ENCODE results near the gene LHB. TPM values are rescaled to one million over a fixed set of nuclear protein-coding genes. Genes with fewer than 3 reads are reported as not detected.
A peak's percentile ranks its signal among the peaks of the same experiment; 100 is the strongest.
"Not testable (repeated sequence)": the region's sequence is repeated elsewhere in the genome, so short reads cannot be mapped to it uniquely, and the experiment has no call there.

LHB gene
- total RNA-seq, 1 experiment from 2014 or later = not detected

DNA sequence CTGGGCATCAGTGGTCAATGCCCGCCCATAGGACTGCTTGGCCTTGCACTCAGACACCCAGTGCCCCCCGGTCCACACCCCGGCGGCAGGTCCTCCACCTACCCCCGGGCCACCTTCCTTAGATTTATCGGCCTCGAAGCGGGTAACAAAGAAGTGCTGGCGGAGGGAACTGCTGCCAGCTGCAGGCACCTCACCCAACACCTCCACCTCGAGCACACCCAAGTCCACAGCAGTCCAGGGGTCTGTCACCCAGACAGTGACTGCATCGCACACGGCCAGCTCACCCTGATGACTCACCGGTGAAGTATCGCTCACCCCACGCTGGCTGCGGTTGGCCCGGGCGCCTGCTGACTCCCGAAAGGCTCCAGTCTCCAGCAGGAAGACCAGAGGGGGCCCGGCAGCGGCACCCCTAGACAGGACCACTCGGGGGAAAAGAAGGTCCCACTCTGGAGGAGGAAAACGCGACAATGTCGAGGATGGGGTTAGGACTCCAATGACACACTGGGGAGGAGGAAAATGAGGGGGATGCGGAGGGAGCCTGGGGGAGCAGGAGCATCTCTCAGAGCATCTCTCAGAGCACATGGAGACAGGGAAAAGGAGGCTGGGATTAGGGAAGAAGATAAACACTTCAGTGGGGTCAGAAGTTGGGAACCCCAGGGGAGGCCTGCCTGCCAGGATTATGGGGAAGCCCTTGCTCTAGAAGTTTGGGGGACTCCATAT, 21.8 kb upstream of the LHB start:
- peak; percentile 87 for DNase-seq (ENCODE audit: low spot score)

DNA sequence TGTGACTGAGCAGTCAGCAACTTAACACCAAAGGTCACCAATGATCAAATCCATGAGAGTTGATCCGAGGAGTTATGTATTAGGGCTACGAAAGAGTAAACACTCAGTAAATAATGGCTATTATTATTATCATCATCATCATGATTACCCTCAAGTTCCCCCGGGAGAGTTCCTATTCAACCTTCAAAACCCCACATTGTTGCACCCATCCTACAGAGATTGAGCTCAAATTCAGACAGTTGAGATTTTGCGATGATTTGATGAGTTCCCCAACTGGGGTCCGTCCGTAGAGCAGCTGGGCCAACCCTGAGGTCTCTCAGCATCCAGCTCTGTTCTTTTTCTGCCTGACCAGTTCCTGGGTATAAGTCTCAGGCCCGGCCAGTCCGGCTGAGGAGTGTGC, 21.2 kb upstream of the LHB start:
- not testable (repeated sequence) for DNase-seq (ENCODE audit: low spot score)

DNA sequence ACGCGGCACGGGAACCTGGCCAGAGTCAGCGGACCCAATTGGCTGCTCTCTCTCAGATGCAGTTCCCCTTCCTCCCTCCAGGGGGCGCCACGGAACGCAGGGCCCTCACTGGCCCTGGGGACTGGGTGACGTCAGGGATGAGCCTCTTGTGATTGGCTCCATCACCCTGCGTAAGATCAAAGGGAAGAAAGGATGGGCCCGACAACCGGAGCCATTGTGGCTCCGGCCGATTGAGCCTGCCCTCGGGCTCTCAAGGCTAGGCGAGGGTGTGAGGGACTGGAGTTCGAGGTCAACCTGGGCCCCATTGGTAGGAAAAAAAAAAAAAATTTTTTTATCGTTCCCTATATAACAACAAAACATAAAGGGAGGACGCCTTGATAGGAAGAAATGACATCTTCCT, 19.9 kb upstream of the LHB start, which contains the start of gene CGB1:
Gene CGB1, minus strand, starts transcription at position 81 of the 400 bp plus-strand sequence. CDS start 184 bp downstream, outside the sequence.
- DNase-seq (ENCODE audit: low spot score) = not testable (repeated sequence)

GRCh38 chr19:49031642-49032301, 14.9 kb upstream of the LHB start, which contains the start of gene CGB2:
Gene CGB2, plus strand, starts transcription at chr19:49031890. Its CDS starts 206 bp downstream, at chr19:49032096.
- not testable (repeated sequence) for DNase-seq (ENCODE audit: low spot score)

GRCh38 chr19:49030323-49030722, 13.4 kb upstream of the LHB start:
- not testable (repeated sequence) for DNase-seq (ENCODE audit: low spot score)

GRCh38 chr19:49029749-49030148, 12.9 kb upstream of the LHB start:
- DNase-seq (ENCODE audit: low spot score) = not testable (repeated sequence)

DNA sequence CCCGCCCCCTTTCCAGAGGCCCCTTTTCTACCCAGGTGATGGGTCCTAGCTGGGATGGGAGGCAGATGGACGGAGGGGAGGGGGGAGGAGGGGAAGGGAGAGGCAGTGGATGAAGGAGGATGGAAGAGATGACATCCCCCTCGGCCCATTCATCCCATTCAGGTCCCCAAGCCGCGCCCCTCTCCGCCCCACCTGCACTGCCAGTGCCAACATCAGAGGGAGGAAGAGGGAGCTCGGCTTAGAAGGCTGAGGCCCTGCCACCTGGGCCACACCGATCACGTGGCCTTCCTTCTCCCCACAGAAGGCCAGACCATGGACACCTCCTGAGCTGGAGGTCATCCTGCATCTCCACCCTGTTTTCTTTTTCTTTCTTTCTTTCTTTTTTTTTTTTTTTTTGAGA, 11.8 kb upstream of the LHB start:
- DNase-seq (ENCODE audit: low spot score) = not testable (repeated sequence)

DNA sequence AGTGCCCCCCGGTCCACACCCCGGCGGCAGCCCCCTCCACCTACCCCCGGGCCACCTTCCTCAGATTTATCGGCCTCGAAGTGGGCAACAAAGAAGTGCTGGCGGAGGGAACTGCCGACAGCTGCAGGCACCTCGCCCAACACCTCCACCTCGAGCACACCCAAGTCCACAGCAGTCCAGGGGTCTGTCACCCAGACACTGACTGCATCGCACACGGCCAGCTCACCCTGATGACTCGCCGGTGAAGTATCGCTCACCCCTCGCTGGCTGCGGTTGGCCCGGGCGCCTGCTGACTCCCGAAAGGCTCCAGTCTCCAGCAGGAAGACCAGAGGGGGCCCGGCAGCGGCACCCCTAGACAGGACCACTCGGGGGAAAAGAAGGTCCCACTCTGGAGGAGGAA, 8.7 kb upstream of the LHB start:
- not testable (repeated sequence) for DNase-seq (ENCODE audit: low spot score)

DNA sequence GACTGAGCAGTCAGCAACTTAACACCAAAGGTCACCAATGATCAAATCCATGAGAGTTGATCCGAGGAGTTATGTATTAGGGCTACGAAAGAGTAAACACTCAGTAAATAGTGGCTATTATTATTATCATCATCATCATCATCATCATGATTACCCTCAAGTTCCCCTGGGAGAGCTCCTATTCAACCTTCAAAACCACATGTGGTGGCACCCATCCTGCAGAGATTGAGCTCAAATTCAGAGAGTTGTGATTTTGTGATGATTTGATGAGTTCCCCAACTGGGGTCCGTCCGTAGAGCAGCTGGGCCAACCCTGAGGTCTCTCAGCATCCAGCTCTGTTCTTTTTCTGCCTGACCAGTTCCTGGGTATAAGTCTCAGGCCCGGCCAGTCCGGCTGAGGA, 8.2 kb upstream of the LHB start:
- not testable (repeated sequence) for DNase-seq (ENCODE audit: low spot score)

DNA sequence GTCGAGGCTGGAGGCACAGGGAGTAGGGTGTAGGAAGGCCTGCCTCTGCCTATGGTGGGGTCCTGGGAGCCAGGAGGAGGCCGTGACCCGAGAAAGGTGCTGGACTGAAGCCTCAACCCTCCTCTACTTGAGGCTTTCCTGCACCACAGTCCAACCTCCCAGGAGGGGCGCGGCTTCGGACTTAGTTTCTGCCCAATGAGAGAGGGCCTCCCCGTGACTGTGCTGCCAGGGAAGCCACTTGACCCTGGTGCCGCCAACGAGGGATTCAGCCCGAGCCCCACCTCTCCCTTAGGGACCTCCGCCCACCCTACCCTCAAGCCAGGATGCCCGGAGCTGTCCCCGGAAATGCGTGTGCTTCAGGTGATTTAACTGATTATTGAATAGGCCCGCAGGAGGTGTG, 7.3 kb upstream of the LHB start, which contains the start of gene CGB3:
Gene CGB3, minus strand, starts transcription at position 101 of the 400 bp plus-strand sequence. CDS start 362 bp downstream, outside the sequence.
- not testable (repeated sequence) for DNase-seq (ENCODE audit: low spot score)

DNA sequence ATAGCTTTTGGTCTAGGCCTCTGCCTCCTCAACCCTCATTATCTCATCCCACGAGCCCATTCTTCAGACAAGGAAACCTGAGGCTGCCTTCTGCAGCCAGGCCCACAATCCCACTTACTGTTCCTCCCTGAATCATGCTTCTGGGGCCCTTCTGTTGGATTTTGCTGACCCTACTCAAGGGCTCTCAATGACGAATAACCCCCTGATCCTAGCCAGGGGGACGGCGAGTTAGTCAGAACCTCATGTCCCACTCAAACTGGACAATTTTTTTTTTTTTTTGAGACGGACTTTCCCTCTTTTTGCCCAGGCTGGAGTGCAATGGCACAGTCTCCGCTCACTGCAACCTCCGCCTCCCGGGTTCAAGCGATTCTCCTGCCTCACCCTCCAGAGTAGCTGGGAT, 5.2 kb upstream of the LHB start:
- no peak for DNase-seq (ENCODE audit: low spot score)

- DNase-seq (ENCODE audit: low spot score) = peak; percentile 76
Measured at GRCh38 chr19:49020931-49021895, 4.3 kb upstream of the LHB start.

- DNase-seq (ENCODE audit: low spot score) = no peak
Measured at GRCh38 chr19:49020342-49020741, 3.5 kb upstream of the LHB start.

GRCh38 chr19:49019242-49019932, 2.5 kb upstream of the LHB start:
- peak; percentile 16 for DNase-seq (ENCODE audit: low spot score)

DNA sequence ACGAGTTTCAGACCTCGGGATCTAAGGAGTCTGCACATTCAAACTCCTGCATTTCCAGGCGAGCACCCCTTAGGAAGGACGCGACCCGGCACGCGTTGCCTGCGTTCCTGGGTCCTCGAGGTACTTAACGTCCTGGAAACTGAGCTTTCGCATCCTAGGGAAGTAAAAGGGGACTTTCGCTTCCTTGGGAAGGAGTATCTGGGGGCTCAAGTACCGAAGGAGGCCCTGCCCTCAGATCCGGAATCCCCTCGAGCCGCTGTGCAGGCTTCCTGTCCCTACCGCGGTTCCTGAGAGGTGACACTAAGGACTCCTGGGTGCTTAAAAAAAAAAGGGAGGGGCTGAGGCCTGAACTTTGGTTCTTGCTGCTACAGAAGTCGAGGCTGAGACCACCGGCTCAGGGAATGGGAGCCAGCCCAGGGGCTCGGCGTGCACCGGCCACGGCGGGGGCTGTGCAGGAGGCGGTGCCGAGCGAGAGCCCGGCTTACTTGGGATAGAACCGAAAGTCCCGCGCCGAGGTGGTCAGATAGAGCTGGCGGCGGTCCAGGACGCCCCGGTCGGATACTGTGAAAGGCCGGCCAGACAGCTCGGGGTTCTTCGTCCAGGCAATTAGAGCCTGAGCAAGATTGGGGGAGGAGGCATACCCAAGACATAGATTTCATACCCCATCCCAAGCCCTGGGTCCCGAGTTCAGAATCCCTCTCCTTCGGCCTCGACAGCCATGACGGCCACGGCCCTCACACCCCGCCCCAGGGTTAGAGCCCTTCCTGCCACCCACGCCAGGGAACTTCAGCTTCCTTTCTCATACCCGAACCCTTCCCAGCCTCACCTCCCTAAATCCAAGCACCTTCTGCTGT, 1.7 kb upstream of the LHB start:
- DNase-seq (ENCODE audit: low spot score) = not testable (repeated sequence)

- peak; percentile 20 for DNase-seq (ENCODE audit: low spot score)
Measured at GRCh38 chr19:49017666-49018351, 918 bp upstream of the LHB start.

DNA sequence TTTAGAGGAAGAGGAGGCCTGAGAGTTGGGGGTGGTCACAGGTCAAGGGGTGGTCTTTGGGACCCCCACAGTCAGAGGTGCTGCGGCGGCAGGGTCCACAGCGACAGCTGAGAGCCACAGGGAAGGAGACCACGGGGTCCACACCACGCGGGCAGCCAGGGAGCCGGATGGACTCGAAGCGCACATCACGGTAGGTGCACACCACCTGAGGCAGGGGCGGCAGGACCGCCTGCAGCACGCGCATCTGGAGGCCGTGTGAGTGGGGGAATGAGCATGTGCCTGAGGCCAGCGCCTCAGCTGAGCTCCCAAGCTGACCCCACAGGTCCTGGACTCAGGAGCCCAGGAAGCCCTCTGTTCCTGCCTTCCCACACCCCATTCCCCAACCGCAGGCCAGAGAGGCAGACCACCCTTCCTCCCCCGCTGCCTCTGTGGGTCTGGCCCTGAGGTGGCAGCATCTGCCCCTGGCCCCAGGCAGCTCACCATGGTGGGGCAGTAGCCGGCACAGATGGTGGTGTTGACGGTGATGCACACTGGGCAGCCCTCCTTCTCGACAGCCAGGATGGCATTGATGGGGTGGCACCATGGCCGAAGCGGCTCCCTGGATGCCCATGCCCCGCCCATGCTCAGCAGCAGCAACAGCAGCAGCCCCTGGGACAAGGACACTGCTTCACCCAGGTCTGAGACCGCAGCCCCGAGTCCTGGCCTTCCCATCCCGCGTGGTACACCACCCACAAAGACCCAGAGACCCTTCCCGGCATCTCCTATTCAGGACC, 638 bp downstream of the LHB start:
- peak; percentile 10 for DNase-seq (ENCODE audit: low spot score)

- DNase-seq (ENCODE audit: low spot score) = no peak
Measured at GRCh38 chr19:49014870-49015255, 2.0 kb downstream of the LHB start.

Measured in H4 (cell line).